Hepatocyte (in vitro differentiated cells): ENCODE measurements around the gene EXOC2.

Experiments
- EZH2 ChIP-seq: fragments of 200-600 bp; sonication (generic); IDR thresholded peaks from 2 replicates; pipeline ENCODE4 v1.6.1; 2016; ENCODE audit warnings: antibody characterized with exemption, mild to moderate bottlenecking, borderline replicate concordance
- TF ChIP-seq, protein P1 (sequence below): fragments of 200-600 bp; sonication (generic); IDR thresholded peaks from 2 replicates; pipeline ENCODE4 v1.5.1; 2016; ENCODE audit warnings: antibody characterized with exemption, mild to moderate bottlenecking; ENCODE audit not compliant: poor library complexity

DNA sequence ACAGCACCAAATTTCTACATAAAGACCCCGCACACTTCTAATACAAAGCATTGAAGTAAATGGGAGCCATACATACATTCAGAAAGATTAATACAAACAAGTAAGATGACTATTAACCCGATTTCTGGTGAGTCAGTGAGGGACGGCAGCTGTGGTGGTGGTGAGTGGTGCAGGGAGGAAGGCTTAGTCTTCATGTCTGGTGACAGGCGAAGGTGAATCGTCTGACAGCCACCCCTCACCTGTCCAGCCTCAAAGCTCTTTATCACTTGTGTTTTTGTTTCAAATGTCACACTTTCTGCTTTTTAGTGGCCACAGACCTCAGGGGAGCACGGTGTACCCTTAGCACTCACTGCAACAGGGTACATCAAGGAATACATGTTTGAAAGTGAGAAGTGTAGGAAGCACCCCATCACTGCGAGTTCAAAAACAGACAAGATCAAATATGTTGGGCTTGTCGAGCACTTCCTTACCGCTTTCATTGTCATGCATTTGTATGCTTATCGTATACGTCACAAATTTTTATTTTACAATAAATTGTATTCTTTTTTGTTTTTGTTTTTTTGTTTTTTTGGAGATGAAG lies 237.8 kb downstream of the EXOC2 start:
- TF ChIP-seq, protein P1, sequence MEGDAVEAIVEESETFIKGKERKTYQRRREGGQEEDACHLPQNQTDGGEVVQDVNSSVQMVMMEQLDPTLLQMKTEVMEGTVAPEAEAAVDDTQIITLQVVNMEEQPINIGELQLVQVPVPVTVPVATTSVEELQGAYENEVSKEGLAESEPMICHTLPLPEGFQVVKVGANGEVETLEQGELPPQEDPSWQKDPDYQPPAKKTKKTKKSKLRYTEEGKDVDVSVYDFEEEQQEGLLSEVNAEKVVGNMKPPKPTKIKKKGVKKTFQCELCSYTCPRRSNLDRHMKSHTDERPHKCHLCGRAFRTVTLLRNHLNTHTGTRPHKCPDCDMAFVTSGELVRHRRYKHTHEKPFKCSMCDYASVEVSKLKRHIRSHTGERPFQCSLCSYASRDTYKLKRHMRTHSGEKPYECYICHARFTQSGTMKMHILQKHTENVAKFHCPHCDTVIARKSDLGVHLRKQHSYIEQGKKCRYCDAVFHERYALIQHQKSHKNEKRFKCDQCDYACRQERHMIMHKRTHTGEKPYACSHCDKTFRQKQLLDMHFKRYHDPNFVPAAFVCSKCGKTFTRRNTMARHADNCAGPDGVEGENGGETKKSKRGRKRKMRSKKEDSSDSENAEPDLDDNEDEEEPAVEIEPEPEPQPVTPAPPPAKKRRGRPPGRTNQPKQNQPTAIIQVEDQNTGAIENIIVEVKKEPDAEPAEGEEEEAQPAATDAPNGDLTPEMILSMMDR: no peak
- no peak for TF ChIP-seq EZH2
